Measurements from ENCODE around the gene TRPC4. TPM values are rescaled to one million over a fixed set of nuclear protein-coding genes. Genes with fewer than 3 reads are reported as not detected.

The TRPC4 gene
- total RNA-seq (2022; extraction: Qiagen RNA extraction; ENCODE audit: low read depth), result not detected in 5 replicates

DNA sequence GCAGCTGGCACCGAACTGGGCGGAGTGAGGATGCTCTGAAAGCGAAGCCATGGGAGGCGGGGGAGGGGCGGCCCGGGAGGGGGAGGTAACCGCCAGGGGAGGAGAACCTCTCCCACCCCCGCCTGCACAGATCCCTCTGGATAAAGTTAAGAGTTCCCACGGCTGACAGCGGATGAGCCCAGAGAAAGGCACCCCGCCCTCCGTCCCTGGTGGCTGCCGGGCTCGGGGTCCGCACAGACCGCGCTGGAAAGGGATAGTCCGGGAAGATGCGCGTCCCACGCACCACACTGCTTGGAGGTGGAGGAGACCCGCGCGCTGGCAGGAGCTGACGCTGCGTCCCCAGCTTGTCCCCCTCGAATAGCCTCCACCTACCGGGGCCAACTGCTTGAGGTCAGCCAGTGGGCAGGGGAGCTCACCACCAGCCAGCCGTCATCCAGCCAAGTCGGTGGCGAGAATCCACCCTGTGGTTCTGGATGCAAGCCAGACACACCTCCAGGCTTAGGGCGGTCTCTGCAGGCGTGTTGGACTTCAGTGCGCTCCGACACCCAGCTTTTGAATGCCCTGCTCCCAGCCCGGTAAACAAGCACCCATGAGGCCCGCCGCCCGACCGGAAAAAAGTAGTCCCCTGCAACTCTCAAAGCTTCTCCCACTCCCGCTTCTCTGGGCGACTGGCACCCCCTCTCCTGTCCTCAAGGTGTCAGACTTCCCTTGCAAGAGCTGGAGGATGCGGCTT lies at the start of gene TRPC4:
TRPC4 (minus strand) TSS at position 17 of the 733 bp plus-strand sequence. CDS start 86,439 bp downstream, outside the sequence.

DNA sequence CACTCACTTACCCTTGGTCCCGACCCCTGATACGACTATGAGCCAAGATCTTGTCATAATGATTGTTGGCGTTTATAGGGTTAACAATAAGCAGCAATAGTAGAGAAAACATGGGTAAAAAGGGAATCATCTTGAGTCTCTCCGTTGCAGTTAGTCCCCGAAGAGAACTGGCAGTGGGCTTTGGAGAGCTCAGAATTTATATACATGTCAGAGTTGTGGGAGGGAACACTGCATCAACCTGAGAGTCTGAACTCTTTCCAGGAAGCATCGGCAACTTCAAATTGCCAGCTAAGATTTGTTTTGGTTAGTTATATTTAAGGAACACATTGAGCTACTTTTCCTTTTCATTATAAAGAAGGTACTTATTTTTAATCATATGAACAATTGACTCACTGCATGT lies 271.0 kb downstream of the TRPC4 start, which contains the start of gene POSTN:
POSTN (minus strand) TSS at position 172 of the 400 bp plus-strand sequence; CDS start at position 130, 42 bp downstream.

